ENCODE results near the gene EVI2B.
"Not testable (repeated sequence)": the region's sequence is repeated elsewhere in the genome, so short reads cannot be mapped to it uniquely, and the experiment has no call there.

Gene EVI2B

DNA sequence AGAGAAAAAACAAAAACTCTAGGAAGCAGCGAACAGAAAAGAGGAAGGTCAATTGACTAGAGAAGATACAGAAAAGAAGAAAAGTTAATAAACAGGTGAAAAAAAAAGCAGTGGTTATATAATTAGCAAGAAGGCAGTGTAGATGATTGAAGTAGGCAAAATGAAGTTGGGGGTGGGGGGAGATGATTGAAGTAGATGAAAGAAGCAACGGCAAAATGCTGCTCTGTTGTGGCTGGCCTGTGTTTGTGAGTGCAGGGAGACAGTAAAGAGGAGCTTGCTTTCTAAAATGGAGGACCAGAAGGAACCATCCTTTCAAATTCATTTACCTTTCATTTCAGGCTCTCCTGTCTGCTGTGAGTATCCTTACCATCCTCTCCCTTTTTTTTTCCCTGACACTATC lies 3.6 kb downstream of the EVI2B start:
- DNase-seq (ENCODE audit: low read depth in 2 of 2), result no peak

DNA sequence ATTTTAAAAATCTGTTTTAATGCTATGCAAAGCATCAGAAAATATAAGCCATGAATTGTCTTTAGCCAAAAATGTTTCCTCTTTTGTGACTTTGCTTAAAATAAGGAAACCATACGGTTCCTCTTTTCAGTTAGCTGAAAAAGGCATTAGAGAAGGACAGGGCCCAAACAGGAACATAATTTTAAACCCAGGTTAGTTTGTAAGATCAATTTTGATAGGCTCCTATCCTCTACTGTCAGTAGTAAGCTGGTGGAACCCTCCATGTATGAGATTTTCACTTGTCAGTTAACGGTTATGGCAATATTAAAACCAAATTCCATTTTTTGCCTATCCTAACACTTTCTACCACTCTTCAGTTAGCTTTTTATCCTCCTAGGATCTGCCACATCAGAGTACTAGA lies 4.3 kb downstream of the EVI2B start:
- no peak for DNase-seq (ENCODE audit: low read depth in 2 of 2)

DNA sequence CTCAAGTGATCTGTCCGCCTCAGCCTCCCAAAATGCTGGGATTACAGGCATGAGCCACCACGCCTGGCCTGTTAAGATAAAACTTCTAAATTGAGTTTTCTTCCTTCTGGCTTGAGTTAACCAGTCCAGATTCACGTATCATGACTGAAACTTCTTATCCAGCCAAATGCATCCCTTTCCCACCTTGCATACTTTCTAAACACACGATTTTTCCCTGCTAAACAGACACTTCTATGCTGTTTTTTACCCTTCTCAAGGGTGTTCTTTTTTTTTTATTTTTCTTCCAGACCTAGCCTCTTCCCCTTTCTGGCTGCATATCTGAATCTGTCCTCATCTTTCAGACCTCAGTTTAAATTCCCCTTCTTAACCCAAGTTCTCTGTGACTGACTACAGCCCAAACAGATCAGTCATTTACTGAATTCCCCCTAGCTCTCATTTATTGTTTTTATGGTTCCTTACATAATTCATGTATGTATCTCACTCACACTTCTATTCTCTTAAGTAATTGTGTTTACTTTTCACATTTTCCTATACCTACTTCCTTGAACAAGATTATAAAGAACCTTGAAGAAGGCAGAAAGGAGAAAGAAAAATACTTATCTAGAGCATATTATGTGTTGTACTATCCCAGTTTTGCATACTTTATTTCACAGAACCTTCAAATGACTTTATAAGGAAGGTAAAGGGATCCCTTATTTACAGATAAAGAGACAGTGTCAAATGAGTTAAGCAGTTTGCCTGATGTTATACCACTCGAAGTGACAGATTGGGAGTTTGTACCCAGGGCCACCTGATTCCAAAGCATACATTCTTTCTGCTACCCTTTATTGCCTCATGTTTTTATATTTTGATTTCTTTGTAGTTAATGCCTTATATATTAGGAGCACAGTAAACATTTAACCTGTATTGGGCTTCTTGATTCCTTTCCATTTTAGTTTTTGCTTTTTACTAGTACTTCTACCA lies 5.2 kb downstream of the EVI2B start:
- DNase-seq (ENCODE audit: low read depth in 2 of 2), result no peak

DNA sequence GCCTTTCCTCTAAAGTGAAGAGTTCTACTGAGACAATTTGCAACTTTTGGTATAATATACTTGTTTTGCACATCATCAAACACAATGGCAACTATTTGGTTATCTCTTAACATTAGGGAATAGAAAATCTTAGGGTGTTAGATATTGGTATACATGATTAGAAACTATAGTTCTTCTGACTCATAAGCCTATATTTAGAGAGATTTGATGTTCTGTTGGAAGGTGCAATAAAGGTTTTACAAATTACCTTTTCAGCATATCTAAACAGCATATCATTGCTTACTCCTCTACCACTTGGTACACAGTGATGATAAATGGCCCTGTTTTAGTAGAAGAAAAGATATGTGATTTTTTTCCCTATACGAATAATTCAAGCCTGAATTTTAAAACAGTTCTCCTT lies 6.2 kb downstream of the EVI2B start:
- DNase-seq (ENCODE audit: low read depth in 2 of 2), result no peak

DNA sequence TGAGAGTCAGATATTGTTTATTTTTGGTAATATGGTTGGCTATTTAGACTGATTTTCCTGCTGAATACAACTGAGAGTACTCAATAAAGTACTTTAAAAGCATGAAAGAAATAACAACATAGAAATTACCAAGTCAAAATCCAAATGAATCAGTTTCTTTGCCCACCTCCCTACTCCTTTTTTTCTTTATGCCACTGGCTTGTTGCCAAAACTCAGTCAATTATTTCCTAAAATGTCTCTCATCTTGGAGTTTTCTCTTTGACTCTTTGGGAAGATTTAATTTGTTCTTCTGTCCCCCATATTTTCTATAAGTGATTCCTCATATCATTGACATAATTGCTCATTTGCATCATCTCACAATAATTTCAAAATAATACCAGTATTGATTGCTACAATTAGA lies 14.2 kb downstream of the EVI2B start:
- DNase-seq (ENCODE audit: low read depth in 2 of 2), result no peak

DNA sequence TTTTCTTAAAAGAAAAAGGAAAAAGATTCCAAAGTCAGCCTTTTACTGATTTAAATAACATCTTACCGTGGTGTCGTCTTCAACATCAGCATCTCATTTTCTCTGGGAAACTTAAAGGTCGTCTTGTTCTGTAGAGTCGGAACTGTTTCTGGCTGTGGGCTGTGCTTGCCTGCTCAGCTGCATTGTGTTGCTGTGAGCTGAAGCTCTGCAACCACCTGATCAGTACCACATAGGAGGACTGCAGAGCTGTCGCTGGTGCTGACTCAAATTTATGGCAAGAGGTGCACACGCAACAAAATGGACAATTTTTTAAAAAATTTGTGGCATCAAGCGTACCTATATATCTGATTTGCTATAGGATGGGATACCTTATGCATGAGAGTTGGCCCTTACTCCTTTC lies 16.8 kb downstream of the EVI2B start, which contains the start of gene OMG:
TSS of gene OMG (minus strand) at position 150 of the 400 bp plus-strand sequence. CDS start 908 bp downstream, outside the sequence.
- no peak for DNase-seq (ENCODE audit: low read depth in 2 of 2)

DNA sequence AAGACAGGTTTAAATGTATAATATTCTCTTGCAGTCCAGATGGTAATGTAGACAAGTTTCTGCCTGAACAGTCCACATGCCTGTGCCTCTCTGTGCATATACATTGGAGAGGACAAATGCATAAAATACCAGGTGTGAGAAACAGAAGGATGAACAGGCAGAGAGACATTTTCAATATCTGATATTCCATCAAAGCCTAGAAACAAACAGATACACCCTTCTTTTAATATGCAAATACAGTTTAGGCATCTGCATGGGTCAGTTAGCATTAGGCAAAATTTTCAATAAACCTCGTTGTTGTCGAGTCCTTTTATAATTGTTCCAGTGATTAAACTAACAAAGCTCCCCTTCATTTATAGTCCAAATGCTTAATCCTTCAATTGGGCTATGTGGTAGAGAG lies 17.7 kb downstream of the EVI2B start:
- no peak for DNase-seq (ENCODE audit: low read depth in 2 of 2)

DNA sequence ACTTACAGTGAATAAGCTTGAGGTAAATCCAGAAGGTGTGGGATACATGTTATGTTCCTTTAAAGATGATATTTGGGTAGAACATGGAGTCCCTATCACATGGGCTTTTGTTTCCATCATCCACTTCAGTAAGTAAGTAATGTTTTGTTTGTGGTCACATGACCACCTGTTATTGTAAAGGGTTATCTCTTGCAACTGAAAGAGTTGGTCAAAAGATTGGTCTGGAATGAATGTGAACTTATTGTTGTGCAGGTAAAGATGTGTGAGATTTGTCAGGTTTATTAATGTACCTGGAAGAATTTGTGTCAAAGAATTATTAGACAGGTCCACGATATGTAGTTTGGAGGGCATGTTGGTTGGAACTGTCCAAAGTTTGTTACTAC lies 18.4 kb downstream of the EVI2B start:
- no peak for DNase-seq (ENCODE audit: low read depth in 2 of 2)

DNA sequence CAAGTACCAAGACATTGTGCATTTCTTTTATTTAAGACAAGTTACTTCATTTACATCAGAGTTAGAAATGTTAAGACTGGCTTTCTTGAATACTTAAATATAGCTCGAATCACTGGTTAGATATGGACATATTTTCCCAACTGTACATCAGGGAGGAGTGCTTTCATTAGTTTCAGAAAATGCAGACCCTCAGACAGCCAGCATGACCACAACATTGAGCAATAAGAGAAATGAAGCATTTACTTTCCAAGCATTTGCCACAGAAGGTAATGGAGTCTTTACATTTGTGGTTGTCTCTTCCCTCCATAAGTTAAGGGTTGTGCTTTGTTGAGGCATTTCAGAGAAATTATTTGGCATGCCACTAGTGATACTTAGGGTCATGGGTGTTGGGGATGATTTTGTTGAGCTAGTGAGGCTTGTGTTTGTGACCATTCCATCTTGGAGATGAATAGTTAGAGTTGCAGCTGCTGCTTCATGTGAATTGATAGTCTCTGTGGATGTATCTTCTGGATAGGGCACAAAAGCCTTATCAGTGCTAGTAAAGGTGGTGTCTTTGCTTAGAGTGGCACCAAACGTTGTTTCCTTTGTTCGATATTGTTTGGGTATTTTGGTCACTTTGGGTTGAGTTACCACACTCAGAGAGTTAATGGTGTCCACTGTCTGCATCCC lies 18.9 kb downstream of the EVI2B start:
- DNase-seq (ENCODE audit: low read depth in 2 of 2), result no peak

DNA sequence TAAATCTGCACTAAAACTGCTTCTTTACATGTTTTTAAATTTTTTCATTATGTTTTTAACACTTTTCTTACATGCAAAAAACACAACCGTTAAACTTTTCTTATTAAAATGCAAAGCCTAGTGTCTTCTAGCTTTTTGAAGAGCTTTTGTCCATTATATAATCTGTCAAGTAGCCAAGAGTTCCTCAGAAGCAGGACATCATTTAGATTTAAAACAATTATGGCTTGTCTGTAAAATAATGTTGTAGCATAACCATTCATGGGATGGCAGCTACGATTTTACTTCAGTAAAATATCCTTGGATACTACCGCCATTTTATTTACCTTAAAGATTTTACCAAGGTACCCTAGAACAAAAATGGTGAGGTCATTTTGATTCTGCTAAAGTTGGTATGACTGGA lies 19.6 kb downstream of the EVI2B start:
- DNase-seq (ENCODE audit: low read depth in 2 of 2), result no peak

DNA sequence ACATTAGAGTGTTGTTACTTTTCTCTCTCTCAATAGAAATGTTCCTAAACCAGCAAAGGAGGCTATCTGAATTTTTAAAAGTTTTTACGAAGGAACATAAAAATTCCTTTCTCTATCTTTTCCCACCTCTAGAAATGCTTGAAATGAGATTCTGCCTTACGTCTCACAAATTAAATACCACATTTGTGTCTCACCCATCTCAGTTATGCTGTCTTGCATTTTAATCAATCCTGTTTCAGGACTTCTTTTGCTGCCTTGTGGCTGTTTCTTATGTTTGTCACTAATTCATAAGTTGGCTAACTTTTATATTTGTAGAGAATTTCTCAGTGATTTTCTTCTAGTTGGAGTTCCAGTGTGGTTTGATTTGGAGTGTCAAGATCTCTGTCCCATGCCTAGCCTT lies 20.3 kb downstream of the EVI2B start:
- no peak for DNase-seq (ENCODE audit: low read depth in 2 of 2)

DNA sequence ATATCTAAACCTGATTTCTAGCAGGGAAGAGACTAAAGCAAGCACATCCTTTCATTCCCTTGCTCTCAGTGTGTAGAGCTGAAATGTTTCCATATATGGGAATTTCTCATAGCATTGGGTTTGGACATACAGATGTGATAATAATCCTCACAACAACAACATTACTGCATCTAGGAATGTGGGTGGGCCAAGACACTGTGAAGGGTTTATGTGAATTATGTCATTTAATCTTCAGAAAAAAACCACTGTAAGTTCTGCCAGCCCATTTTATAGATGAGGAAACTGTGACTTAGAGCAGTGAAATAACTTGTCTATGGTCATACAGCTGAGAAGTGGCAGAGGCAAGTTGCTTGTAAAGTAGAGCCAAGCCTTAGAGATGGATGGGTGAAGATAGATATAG lies 22.0 kb downstream of the EVI2B start:
- DNase-seq (ENCODE audit: low read depth in 2 of 2), result no peak

DNA sequence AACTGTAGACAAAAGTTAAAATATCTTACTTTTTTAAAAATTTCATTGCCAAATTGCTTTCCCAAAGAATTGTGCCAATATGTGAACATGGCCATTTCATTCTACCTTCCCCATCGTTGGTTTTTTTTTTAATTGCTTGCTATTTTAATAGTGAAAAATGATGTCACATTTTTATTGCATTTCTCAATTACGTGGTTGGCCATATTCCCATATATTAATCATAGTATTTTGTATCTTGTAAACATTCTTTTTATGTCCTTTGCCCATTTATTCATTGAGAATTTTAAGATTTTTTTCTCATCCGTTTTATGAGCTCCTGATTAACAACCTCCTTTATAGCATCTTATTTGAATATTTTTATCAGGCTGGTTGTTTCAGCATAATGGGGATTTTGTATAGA lies 24.1 kb downstream of the EVI2B start:
- DNase-seq (ENCODE audit: low read depth in 2 of 2), result no peak

DNA sequence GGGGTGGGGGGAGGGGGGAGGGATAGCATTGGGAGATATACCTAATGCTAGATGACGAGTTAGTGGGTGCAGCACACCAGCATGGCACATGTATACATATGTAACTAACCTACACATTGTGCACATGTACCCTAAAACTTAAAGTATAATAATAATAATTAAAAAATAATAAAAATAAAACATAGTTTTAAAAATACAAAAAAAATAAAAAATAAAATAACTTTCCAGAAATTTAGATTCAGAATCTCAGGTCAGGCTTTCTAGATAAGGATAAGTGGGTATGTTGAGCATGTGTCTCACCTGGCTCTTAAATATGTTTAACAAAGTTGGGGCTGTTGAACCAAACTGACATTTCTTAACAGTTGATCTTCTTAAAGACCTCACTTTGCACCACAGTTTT lies 25.9 kb downstream of the EVI2B start:
- DNase-seq (ENCODE audit: low read depth in 2 of 2), result not testable (repeated sequence)

DNA sequence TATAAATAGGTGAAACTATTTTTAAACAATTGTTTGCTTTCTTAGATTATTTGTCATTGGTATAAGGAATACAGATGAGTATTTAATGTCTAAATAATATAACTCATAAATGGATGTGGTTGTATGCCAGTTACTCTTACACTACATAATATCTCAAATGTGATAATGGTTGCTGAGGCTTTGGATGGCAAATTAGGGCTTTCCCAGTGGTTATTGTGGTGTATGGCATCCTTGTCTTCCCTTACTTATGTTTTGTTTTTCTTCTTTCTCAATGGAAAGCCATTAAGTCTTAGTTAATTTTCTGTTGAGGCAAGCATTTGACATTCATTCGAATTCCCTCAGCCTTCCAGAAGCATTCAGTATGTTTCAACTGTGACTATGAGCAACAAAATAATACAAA lies 27.3 kb downstream of the EVI2B start:
- DNase-seq (ENCODE audit: low read depth in 2 of 2), result no peak

DNA sequence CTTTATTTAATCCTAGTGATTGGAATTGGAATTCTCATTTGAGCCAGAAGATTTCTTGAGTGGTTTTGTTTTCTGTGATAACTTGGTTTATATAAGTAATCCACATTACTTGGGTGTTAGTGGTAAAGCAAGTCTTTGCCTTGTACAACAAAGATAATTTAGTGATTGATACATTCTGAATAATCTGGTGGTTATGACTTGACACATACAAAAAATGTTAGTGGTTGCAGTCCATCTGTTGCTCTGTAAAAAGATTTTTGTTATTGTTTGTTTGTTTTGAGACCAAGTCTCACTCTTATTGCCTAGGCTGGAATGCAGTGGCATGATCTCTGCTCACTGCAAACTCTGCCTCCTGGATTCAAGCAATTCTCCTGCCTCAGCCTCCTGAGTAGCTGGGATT lies 30.0 kb downstream of the EVI2B start:
- DNase-seq (ENCODE audit: low read depth in 2 of 2), result no peak

DNA sequence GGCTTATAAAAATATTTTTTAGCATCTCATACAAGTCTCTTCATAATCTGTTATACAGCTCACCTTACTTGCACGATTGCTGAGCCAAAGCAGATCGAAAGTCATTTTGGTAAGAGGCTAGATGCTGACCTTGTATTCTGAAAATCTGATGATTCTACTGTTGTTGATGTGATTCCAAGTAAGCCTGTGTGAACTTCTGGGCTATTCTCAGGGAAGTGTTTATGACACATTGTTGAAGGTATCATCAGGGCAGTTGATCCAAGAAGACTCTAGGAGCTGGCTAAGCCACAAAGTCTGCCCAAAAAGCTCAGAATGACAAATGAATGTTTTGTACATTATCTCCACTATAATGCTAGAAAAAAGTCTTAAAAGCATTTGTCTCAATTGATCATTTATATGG lies 32.8 kb downstream of the EVI2B start:
- DNase-seq (ENCODE audit: low read depth in 2 of 2), result no peak

DNA sequence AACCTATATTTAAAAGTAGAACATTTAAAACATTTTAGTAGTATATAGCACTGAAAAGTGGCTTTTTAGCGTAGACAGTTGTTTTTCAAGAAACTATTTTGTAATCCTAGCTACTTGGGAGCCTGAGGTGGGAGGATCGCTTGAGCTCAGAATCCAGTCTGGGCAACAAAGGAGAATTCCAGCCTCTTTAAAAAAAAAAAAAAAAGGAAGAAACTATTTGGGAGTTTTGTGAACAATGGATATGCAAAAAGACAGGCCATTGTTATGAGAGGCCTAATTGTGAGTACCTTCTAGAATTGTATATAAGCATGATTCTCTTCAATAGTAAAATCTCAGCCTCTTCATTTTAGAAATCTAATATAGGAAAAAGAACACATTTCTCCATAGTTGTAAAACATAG lies 34.5 kb downstream of the EVI2B start:
- DNase-seq (ENCODE audit: low read depth in 2 of 2), result no peak

DNA sequence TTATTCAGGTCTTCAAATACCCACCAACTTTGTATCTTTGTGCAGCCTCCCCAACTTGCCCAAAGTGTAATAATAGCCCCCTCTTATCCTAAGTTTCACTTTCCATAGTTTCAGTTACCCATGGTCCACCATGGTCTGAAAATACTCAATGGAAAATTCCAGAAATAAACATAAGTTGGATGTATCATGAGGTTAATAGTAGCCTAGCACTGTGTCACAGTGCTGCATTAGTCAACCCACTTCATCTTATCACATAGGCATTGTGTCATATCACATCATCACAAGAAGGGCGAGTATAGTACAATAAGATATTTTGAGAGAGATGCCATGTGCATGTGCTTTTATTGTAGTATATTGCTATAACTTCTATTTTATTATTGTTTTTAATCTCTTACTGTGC lies 38.7 kb downstream of the EVI2B start:
- DNase-seq (ENCODE audit: low read depth in 2 of 2), result no peak

DNA sequence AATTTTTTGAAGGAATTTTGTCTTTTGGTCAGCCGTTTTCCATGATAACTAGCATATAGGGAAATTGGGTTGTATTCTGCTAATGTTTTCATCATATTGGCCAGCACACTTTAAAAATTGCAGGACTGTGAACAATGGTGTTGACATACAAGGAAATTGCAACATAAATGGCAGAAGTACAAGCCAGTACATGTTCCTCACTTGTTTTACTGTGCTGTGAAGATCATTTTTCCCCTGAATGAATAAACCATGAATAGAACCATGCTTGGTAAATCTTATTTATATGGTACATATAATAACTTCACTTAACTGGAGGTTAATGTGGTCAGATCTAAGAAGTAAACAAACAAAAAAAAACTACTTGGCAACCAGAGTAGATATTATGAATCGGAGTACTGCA lies 39.6 kb downstream of the EVI2B start:
- no peak for DNase-seq (ENCODE audit: low read depth in 2 of 2)

DNA sequence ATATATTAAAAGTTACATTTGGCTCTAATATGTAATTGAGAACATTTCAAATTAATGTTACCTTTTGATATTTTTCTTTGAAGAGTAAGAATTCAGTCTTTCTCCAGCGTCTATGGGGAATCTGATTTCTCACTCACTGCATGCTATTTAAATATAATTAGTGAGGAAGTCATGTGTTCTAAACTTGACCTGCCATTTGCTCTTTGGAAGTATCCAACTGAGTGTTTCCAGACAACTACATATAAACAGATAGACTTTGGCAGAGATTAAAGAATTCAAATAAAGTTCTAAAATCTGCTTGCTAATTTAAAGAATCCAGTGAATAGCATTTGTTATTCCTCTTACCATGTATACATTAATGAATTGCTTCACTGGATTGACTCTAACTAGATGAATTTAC lies 40.3 kb downstream of the EVI2B start:
- DNase-seq (ENCODE audit: low read depth in 2 of 2), result no peak

DNA sequence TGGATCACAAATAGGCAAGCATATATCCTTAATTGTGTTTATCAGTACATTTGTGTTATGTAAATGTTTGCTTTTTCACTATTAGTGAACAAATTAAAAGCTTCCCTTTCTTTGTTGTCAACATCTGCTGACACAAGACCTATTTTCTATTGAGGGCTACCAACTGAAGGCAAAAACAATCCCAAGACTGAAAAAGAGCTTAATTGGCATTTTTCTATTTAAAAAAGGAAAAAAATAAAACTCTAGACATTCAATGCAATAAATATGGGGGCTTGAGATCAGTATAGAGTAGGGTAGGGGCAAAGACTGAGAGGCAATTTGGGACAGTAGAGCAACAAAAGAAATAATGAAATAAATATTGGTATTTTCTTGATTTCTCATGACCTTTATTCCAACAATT lies 41.1 kb downstream of the EVI2B start:
- no peak for DNase-seq (ENCODE audit: low read depth in 2 of 2)

DNA sequence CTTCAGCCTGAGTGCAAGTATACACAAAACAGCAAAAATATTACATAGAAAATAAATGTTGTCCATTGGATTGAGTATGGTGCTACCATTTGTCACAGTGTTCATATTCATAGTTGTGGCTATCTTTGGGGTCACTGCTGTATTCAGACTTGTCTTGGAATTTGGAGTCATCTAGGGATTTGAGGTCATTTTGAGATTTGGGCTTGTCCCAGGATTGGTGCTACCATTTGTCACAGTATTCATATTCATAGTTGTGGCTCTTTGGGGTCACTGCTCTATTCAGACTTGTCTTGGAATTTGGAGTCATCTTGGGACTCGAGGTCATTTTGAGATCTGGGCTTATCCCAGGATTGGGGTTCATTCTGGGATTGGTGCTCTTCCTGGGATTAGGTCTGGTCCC lies 41.6 kb downstream of the EVI2B start:
- no peak for DNase-seq (ENCODE audit: low read depth in 2 of 2)

Measured in stimulated activated CD4-positive, alpha-beta T cell treated with anti-CD3 and anti-CD28 coated beads, Interleukin-1b, Interleukin-23, amount 100 ng/mL, for 1 hour (primary cell).